ENCODE data around the gene PPP1R14B.
A peak's percentile ranks its signal among the peaks of the same experiment; 100 is the strongest.

Gene PPP1R14B

DNA sequence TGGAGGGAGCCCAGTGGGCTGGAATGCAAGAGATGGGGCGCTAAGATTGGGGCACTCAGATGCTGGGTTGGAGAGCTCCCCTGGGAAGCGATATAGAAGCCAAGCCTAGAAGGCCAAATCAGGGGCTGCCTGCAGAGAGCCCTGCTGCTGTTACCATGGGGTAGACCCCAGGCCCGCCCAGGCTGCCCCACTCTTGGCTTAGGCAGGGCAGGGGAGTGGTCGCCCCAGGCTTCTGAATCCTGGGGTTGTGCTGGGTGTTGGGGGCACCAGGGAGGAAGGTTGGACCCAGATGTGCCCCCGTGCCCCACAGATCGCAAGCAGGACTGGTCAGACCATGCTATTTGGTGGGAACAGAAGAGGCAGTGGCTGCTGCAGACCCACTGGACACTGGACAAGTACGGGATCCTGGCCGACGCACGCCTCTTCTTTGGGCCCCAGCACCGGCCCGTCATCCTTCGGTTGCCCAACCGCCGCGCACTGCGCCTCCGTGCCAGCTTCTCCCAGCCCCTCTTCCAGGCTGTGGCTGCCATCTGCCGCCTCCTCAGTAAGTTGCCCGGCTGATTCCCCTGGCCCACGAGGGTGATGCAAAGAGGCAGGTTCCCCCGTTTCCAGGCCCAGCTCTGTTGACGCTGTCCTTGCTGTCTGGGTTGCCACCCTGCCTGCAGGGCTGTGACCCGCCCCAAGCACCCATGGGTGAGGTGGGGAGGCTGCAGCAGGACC lies 36.3 kb downstream of the PPP1R14B start:
- DNase-seq (ENCODE audit: low spot score): no peak

DNA sequence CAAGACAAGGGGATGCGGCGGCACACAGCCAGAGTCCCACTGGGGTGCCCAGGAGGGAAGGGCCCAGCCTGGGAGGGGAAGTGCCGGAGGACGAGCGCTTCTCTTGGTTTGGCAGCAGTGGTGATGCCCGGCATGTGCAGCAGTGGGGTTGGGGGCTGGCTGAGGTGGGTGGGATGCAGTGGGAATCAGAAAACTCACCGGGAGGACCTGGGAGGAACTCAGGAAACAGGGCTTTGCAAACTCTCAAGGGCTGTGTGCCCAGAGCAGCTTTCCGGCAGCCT lies 37.2 kb downstream of the PPP1R14B start:
- DNase-seq (ENCODE audit: low spot score): peak; percentile 17

DNA sequence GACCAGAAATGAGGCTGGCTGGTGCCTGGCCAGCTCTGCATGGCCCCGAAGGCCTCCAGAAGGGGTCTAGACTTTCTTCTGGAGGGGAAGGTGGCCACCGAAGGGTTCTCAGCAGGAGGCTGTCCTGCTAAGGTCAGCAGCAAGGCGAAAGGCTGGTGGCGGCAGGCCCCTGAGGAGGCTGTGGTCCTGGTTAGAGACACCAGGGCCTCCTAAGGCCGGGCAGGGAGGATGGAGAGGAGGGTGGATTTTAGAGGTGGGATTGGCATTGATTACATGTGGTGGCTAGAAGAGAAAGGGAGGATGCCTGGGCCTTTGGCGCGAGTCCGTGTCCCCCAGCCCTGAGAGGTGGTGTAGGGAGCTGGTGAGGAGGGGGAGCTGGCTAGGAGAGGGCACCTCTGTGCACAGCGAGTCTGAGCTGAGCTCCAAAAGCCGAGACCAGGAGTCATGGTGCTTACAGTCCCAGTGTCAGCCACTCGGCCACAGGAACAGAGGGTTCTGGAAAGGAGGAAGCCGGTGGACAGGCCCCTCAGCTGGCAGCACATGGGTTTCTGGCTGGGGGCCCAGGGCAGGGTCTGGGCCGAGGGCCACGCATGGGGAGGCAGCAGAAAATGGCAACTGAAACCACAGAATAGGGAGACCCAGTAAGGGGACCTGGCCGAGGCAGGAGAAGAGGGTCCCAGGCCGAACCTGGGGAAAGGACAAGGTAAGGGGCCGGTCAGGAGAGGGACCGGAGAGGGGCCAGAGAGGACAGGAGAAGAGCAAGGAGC lies 37.8 kb downstream of the PPP1R14B start:
- no peak for DNase-seq (ENCODE audit: low spot score)

DNA sequence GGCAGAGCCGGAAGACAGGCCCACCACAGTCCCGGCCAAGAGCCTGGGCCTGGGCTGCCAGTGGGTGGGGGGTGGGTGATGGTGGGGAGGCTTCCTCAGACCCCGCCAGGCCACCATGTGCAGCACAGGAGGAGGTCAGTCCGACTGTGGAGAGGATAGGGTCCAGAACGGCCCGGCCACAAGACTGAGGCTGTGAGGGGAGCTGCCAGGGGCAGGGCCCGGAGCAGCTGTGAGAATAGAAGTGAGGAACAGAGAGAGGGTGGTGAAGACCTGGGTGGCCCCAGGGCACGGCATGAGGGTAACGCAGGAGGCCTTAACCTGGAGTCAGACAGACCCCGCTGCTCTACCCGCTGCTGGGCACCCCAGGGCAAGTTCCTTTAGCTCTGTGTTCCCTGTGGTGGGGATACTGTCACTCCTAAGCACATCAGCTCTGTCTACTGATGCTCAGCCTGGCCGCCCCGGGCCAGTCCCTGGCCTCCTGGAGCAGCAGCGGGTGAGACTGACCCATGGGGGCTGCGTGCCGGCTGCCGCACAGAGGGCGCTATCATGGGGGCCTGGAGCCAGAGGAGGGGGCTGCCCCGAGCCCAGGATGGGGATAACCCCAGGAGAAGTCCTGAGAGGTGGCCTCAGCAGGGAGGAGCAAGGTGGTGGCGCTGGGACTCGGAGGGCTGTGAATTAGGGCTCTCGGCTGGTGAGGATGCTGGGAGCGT lies 38.5 kb downstream of the PPP1R14B start:
- DNase-seq (ENCODE audit: low spot score): no peak

DNA sequence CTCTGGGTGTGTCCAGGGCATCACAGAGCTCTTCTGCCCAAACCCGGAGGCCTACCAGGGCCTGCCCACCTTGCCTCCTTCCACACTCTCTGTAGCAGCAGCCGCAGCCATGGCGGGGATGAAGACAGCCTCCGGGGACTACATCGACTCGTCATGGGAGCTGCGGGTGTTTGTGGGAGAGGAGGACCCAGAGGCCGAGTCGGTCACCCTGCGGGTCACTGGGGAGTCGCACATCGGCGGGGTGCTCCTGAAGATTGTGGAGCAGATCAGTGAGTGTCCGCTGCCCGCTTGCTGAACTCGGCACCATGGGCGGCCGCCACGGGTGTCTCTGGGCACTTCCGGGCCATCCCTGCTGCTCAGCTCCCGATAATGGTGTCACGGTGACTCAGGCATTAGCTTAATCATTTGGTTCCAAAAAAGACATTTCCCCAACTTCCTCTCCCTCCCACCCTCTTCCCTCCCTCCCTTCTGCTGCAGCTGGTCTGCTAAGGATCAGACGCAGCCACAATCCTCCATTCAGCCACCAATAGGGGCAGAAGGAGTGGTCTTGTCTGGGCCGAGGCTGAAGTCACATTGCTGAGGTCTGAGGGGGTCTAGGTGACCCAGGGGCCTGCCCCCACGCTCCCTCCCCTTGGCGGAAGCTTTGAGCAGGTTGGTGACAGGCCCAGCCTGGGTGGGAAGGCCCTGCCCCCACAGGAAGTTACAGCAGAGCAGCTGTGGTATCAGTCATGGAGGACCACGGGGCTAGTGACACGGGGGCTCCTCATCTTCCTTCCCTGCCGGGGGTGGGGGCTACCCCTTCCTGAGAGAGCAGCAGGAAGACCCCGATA lies 39.3 kb downstream of the PPP1R14B start:
- DNase-seq (ENCODE audit: low spot score): peak; percentile 35

DNA sequence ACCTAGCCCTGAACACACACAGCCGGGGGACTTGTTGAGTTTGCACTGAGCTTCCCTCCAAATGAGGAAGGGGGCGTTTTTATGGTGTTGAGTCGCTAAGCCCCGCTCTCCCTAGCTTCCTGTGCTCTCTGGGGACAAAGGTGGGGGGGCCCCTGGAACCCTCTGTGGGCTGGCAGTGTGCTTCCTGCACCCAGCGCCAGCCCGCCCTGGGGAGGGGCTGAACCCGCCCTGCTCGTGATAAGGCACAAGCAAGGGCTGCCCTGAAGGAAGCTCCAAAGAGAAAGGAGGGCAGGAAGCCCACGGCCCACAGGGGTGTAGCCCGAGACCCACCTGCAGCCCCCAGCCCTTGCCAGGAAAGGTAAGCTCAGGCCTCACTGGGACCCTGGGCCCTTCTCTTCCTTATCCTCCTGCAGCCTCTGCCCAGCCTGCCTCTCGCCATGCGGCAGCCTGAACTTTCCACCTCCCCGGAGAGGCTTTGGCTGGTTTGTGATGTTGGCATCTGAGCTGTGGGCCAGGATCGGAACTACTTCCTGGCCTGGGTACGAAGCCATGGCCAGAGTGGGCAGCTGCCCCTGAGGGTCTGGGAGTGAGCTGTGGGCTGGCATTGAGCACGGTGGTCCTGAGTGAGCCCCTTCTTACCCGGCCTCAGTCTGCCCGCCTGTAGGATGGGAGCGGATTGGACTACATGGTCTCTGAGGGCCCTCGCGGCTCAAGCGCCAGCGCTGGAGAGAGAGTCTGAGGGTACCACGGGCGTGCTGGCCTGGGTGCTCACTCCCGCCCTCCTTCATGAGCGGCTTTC lies 40.1 kb downstream of the PPP1R14B start, which contains the start of gene FERMT3:
TSS of gene FERMT3 (plus strand) at position 265 of the 799 bp plus-strand sequence. CDS start 644 bp downstream, outside the sequence.
- peak; percentile 14 for DNase-seq (ENCODE audit: low spot score)

DNA sequence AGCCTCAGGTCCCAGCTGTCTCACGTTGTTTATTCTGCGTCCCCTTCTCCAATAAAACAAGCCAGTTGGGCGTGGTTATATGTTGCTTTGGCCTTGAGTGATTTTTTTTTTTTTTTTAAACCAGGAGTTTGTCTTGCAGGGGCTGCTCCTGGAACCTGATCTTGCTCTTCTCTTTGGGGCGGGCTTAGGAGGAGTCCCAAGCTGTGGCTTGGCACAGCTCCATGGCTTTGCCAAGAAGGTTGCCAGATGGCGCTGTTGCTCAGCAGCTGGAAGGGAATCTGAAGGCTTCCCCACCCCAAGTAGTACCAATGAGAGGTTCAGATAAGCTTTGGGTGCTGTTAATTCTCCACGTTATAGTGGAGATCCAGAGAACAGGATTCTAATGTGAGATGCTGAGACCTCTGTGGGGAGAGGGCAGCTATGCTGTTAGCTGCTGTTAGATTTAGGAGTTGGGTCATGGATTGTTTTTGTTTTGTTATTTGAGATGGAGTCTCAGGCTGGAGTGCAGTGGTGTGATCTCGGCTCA lies 42.2 kb downstream of the PPP1R14B start:
- peak; percentile 92 for DNase-seq (ENCODE audit: low spot score)

DNA sequence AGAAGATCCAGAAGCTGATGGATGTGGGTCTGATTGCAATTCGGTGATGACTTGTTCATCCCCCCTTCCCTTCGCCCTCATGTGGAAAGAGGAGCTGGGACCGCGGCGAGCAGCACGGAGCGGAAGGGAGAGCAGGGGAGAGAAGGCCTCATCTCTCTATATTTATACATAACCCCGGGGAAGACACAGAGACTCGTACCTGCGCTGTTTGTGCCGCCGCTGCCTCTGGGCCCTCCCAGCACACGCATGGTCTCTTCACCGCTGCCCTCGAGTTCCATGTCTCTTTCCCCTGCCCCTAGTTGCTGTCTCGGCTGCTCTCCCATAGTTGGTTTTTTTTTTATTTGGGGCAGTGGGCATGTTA lies 42.7 kb downstream of the PPP1R14B start:
- peak; percentile 12 for DNase-seq (ENCODE audit: low spot score)

DNA sequence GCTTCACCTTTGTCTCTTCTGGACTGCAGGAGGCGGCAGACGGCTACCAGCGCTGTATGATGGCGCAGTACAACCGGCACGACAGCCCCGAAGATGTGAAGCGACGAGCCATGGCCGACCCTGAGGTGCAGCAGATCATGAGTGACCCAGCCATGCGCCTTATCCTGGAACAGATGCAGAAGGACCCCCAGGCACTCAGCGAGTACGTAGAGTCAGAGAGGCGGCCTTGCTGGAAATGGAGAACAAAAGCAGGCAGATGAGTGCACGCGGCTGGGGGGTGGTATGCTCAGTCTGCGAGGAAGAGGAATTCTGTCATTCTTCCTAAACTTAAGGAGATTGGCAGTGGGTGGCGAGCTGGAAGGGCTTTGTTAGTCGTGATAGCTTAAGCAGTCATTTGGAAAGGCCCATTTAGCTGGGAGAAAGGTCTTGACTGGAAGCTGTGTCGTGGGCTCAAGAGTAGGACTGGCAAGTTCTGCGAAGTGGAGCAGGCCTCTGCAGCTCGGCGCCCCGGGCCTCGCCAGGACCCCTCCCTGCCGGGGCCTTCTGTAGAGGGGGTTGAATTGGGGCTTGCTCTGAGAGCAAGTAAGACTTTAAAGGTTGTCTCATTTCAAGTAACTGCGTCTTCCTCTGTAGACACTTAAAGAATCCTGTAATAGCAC lies 43.2 kb downstream of the PPP1R14B start:
- peak; percentile 26 for DNase-seq (ENCODE audit: low spot score)

DNA sequence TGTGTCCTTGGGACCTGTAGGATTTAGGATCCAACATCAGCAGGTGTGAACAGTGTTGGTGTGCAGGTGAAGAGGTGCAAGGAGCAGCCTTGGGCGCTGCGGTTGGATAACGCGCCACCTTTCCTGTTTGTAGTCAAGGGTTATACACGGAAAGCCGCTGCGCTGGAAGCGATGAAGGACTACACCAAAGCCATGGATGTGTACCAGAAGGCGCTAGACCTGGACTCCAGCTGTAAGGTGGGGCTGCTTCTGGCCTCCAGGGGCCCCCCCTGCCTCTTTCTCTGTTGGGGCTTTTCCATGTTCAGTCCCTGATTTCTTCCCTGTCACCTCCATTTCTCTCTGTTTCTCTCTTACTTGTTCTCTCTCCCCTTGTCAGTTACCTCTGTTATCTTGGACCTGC lies 43.8 kb downstream of the PPP1R14B start:
- no peak for DNase-seq (ENCODE audit: low spot score)

DNA sequence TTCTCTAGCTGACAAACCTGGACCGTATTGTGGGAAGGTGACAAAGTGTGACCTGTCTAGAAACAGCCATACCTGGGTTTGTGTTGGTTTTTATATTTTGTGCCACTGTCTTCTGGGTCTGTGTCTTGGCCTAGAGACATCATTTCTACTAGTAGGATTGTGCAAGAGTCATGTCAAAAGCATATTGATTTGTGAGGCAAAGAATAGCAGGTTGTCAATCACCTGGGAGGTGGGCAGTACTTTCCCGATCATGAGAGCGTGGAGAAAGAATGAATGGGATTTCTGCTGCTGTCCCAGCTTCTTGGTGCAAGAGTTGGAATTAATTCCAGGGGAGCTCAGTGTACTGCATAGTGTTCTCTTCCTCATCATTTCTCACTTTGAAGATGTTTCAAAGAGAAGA lies 45.2 kb downstream of the PPP1R14B start:
- no peak for DNase-seq (ENCODE audit: low spot score)

DNA sequence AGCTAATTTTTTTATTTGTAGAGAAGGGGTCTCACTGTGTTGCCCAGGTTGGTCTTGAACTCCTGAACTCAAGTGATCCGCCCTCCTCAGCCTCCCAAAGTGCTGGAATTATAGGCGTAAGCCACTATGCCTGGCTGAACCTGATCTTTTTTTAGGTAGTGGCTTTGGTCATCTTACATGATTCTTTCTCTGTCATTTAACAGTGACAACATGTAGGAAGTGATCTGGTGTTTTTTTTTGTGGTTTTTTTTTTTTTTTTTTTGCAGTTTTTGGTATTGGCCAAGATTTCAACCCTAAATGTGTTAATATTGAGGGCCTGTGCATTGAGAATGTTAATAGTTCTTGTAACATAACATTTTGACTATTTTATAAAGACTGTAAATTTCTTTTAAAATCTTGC lies 48.2 kb downstream of the PPP1R14B start:
- DNase-seq (ENCODE audit: low spot score): no peak

DNA sequence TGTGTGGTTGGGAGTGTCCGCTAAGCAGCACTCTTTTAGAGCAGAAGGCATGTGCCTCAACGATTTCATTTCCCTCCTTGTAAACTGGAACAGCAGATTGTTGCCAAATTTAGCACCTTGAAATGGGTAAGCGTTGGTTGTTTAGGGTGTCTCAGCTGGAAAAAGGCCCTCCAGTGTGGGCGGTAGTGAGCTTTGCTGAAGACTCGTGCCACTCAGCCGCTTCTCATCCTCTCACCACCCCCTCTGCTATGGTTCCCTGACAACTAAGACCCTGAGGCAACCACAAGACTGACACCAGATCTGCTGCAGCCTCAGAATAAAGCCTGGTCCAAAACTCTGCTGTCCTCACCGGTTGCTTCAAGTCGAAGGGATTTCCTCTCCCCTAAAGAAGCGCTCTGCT lies 50.1 kb downstream of the PPP1R14B start:
- no peak for DNase-seq (ENCODE audit: low spot score)
